Caco-2 (cell line): Measurements from ENCODE around the gene FOXL3. TPM values are rescaled to one million over a fixed set of nuclear protein-coding genes. Genes with fewer than 3 reads are reported as not detected.
A peak's percentile ranks its signal among the peaks of the same experiment; 100 is the strongest.

Source experiments
- BruUV-seq: library from RNA; stranded (reverse); fragments of 400-500 nt; replicated peaks from 2 replicates; lab custom pipeline; 2021; lab: Mats Ljungman, UMichigan
- CTCF ChIA-PET: fragments of 300-600 bp; sonication (Branson Sonifier 250); formaldehyde crosslinking; loops from one replicate; lab custom pipeline; 2022; ENCODE audit warnings: antibody characterized with exemption; lab: Charles Lee
- POLR2A ChIA-PET: fragments of 300-600 bp; sonication (Branson Sonifier 250); formaldehyde crosslinking; loops from one replicate; lab custom pipeline; 2022; ENCODE audit warnings: antibody characterized with exemption; lab: Charles Lee
- DNase-seq, 2 experiments: peaks; one replicate each; pipeline versions ENCODE4 v3.0.0 to v3.0.0-alpha.2; 2020 to 2022
- H3K27me3 ChIP-seq: replicated peaks from 2 replicates; pipeline ENCODE4 v1.6.0; 2011; ENCODE audit warnings: low read length; ENCODE audit not compliant: control insufficient read depth, insufficient read depth
- H3K36me3 ChIP-seq: 2 replicates; pipeline ENCODE4 v1.5.1; 2011; ENCODE audit warnings: low read length; ENCODE audit not compliant: control insufficient read depth, insufficient read depth
- H3K4me1 ChIP-seq: fragments of 250-450 bp; sonication (Bioruptor Pico); 2 replicates; pipeline ENCODE4 v1.5.1; 2020; ENCODE audit warnings: mild to moderate bottlenecking
- H3K4me3 ChIP-seq: 2 replicates; pipeline ENCODE4 v1.5.1; 2011; ENCODE audit warnings: low read depth, mild to moderate bottlenecking, control low read depth, low read length
- H3K9me3 ChIP-seq: fragments of 250-450 bp; sonication (Bioruptor Pico); 2 replicates; pipeline ENCODE4 v1.5.1; 2020; ENCODE audit warnings: mild to moderate bottlenecking, moderate library complexity
- H3K27ac Mint-ChIP-seq: one replicate; pipeline ENCODE4 v1.8.0; 2022; ENCODE audit warnings: mixed read lengths; ENCODE audit not compliant: unreplicated experiment
- H3K27me3 Mint-ChIP-seq: one replicate; pipeline ENCODE4 v1.8.0; 2022; ENCODE audit warnings: mixed read lengths; ENCODE audit not compliant: insufficient read depth, unreplicated experiment
- H3K36me3 Mint-ChIP-seq: one replicate; pipeline ENCODE4 v1.8.0; 2022; ENCODE audit warnings: mild to moderate bottlenecking, mixed read lengths; ENCODE audit not compliant: insufficient read depth, unreplicated experiment
- H3K4me1 Mint-ChIP-seq: one replicate; pipeline ENCODE4 v1.8.0; 2022; ENCODE audit warnings: low read depth, mixed read lengths; ENCODE audit not compliant: unreplicated experiment
- H3K4me3 Mint-ChIP-seq: one replicate; pipeline ENCODE4 v1.8.0; 2022; ENCODE audit warnings: mild to moderate bottlenecking, moderate library complexity, mixed read lengths; ENCODE audit not compliant: unreplicated experiment
- H3K9me3 Mint-ChIP-seq: one replicate; pipeline ENCODE4 v1.8.0; 2022; ENCODE audit warnings: mixed read lengths; ENCODE audit not compliant: unreplicated experiment
- intact Hi-C: fragments of 100-400 bp; cut with micrococcal nuclease; formaldehyde crosslinking; loops from one replicate; pipeline ENCODE4 v1.10.0; 2022; ENCODE audit not compliant: unreplicated experiment
- total RNA-seq: library from RNA; stranded (reverse); gene quantifications from 2 replicates; pipeline ENCODE4 v1.2.3, GENCODE V29; 2022
- TF ChIP-seq, protein P1 (sequence below), 2 experiments: fragments of 200-600 bp in 1 of 2; IDR thresholded peaks; 1 replicate in 1 of 2; 2 replicates in 1 of 2; pipeline versions ENCODE4 v1.5.1 to v1.8.0; 2011 to 2022; ENCODE audit warnings: antibody characterized with exemption in 1 of 2, control low read depth in 1 of 2, inconsistent platforms in 1 of 2, low read depth in 1 of 2, low read length in 1 of 2, mild to moderate bottlenecking in 1 of 2, moderate library complexity in 1 of 2; ENCODE audit not compliant: insufficient read depth in 1 of 2, severe bottlenecking in 1 of 2, unreplicated experiment in 1 of 2

FOXL3 gene
- total RNA-seq, 1 experiment from 2014 or later: not detected

DNA sequence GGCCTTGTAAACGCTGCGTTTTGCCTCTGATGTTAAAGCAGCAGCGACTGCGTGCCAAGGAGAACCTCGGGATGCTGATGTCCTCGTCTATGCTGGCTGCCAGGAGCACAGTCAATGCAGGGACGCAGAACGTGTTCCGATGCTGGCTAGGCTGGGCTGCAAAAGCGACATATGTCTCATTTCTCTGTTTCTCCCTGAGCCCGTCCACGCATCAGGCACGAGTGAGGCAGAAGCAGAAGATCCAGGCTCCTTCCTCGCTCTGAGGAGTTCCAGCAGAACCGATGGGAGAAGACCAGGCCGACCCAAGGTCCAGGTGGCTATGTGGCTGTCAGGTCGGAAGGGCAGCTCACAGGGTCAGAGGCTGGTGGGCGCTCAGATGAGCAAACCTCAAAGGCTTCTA, 3.7 kb upstream of the FOXL3 start:
- Histone ChIP-seq H3K27me3 (no peaks in the 10 kb centered on the region), H3K9me3 (no peaks in the 10 kb centered on the region; the same call in 1 of the 2 replicates), H3K4me1 (peaks cover 16% of the 10 kb centered on the region), H3K36me3 (no peaks in the 10 kb centered on the region), H3K4me3 (no peak overlapping the region)
- H3K4me1 Mint-ChIP-seq: peaks cover 26% of the 10 kb centered on the region
- no peaks in the 10 kb centered on the region for H3K36me3 Mint-ChIP-seq
- no peaks in the 10 kb centered on the region for H3K27me3 Mint-ChIP-seq
- TF ChIP-seq, protein P1, sequence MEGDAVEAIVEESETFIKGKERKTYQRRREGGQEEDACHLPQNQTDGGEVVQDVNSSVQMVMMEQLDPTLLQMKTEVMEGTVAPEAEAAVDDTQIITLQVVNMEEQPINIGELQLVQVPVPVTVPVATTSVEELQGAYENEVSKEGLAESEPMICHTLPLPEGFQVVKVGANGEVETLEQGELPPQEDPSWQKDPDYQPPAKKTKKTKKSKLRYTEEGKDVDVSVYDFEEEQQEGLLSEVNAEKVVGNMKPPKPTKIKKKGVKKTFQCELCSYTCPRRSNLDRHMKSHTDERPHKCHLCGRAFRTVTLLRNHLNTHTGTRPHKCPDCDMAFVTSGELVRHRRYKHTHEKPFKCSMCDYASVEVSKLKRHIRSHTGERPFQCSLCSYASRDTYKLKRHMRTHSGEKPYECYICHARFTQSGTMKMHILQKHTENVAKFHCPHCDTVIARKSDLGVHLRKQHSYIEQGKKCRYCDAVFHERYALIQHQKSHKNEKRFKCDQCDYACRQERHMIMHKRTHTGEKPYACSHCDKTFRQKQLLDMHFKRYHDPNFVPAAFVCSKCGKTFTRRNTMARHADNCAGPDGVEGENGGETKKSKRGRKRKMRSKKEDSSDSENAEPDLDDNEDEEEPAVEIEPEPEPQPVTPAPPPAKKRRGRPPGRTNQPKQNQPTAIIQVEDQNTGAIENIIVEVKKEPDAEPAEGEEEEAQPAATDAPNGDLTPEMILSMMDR (IDR thresholded peaks at IDR 0.05; ENCODE audit: insufficient read depth in 1 of 2, low read depth in 1 of 2, low read length in 1 of 2, severe bottlenecking in 1 of 2, unreplicated experiment in 1 of 2): no peak
- no TSS peak for BruUV-seq
- peak overlapping the region; percentile 82 for H3K27ac Mint-ChIP-seq
- POLR2A ChIA-PET: no interaction called here
- DNase-seq: peak in 1 of 2 experiments; percentile 23
- H3K4me3 Mint-ChIP-seq: no peak overlapping the region
- intact Hi-C loops: no loop called here
- H3K9me3 Mint-ChIP-seq: no peaks in the 10 kb centered on the region
- CTCF ChIA-PET: no interaction called here

DNA sequence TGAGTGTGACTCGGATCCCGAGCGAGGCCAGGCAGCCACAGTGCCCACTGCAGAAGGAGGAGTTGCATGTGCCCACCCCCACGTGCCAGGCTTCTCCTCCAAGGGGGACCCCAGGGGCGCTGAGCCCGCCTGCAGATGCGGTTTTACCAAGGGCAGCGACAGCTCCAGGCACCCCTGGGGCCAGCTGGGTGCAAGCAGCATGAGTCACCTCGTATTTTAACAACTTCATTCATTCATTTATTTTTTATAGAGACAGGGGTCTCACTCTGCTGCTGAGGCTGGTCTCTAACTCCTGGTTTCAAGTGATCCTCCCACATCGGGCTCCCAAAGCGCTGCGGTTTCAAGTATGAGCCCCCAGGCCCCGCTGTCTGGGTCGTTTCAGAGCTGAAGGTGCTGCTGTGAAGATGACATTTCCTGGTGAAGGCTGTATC, 1.3 kb upstream of the FOXL3 start:
- H3K36me3 ChIP-seq: no peaks in the 10 kb centered on the region
- peaks cover 22% of the 10 kb centered on the region for H3K4me1 ChIP-seq
- Mint-ChIP-seq H3K4me1 (peaks cover 21% of the 10 kb centered on the region), H3K36me3 (no peaks in the 10 kb centered on the region), H3K9me3 (no peaks in the 10 kb centered on the region), H3K27ac (no peak overlapping the region), H3K4me3 (no peak overlapping the region), H3K27me3 (no peaks in the 10 kb centered on the region)
- no peaks in the 10 kb centered on the region for H3K27me3 ChIP-seq
- TF ChIP-seq, protein P1 (IDR thresholded peaks at IDR 0.05; ENCODE audit: insufficient read depth in 1 of 2, low read depth in 1 of 2, low read length in 1 of 2, severe bottlenecking in 1 of 2, unreplicated experiment in 1 of 2): no peak
- H3K9me3 ChIP-seq: no peaks in the 10 kb centered on the region; the same call in 1 of the 2 replicates
- intact Hi-C loops: no loop called here
- no peak overlapping the region for H3K4me3 ChIP-seq
- CTCF ChIA-PET: no interaction called here
- DNase-seq: no peak
- no TSS peak for BruUV-seq
- POLR2A ChIA-PET: no interaction called here

DNA sequence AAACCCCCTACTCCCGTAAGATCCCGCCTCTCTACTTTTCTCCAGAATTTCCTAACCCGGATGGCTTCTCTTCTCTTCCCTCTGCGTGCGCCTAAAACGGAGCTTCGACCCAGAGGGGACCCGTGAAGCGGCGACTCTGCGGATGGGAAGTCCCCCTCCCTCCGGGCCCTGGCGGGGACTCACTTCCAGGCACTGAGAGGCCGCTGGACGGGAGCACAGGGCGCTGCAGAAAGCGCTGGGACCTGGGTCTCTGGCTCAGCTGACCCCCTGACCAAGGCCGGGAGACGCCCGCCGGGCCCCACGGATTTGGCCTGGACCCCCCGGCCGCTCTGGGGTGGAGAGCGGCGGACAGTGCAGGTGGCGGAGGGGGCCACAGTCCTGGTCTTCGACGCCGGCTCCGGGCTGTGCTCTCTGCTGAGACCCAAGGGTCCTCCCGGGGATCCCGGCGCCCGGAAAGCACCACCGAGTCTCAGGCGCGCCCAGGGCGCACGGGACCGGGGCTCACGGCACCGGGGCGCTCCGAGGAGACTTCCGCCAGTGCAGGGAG, 688 bp upstream of the FOXL3 start:
- H3K4me3 ChIP-seq: no peak overlapping the region
- CTCF ChIA-PET: no interaction called here
- no peak overlapping the region for H3K4me3 Mint-ChIP-seq
- no peaks in the 10 kb centered on the region; the same call in 1 of the 2 replicates for H3K9me3 ChIP-seq
- H3K4me1 ChIP-seq: peaks cover 25% of the 10 kb centered on the region
- no peaks in the 10 kb centered on the region for H3K27me3 Mint-ChIP-seq
- no peaks in the 10 kb centered on the region for H3K27me3 ChIP-seq
- BruUV-seq: no TSS peak
- H3K36me3 ChIP-seq: no peaks in the 10 kb centered on the region
- peaks cover 17% of the 10 kb centered on the region for H3K4me1 Mint-ChIP-seq
- POLR2A ChIA-PET: no interaction called here
- DNase-seq: peak in 1 of 2 experiments; percentile 26
- no peaks in the 10 kb centered on the region for H3K9me3 Mint-ChIP-seq
- TF ChIP-seq, protein P1 (IDR thresholded peaks at IDR 0.05; ENCODE audit: insufficient read depth in 1 of 2, low read depth in 1 of 2, low read length in 1 of 2, severe bottlenecking in 1 of 2, unreplicated experiment in 1 of 2): no peak
- H3K36me3 Mint-ChIP-seq: no peaks in the 10 kb centered on the region
- intact Hi-C loops: no loop called here
- H3K27ac Mint-ChIP-seq: no peak overlapping the region
